HepG2 (cell line): ENCODE measurements around the gene TM4SF5. TPM values are rescaled to one million over a fixed set of nuclear protein-coding genes. Genes with fewer than 3 reads are reported as not detected.

Source experiments
- KLF6 ChIP-seq: IDR thresholded peaks from 2 replicates; pipeline ENCODE4 v1.8.0; 2016; ENCODE audit warnings: missing biosample characterization, missing genetic modification reagents
- ZKSCAN5 ChIP-seq: sonication (generic); formaldehyde crosslinking; IDR thresholded peaks from 2 replicates; pipeline ENCODE4 v1.5.1; 2020; ENCODE audit warnings: mild to moderate bottlenecking, missing genetic modification reagents
- ZNF282 ChIP-seq: fragments of 450-650 bp; IDR thresholded peaks from 2 replicates; pipeline ENCODE4 v1.6.1; 2018; ENCODE audit not compliant: partially characterized antibody
- ZNF607 ChIP-seq: sonication (generic); formaldehyde crosslinking; IDR thresholded peaks from 2 replicates; pipeline ENCODE4 v1.5.1; 2020; ENCODE audit warnings: missing genetic modification reagents, mild to moderate bottlenecking, borderline replicate concordance
- ZSCAN22 ChIP-seq: sonication (generic); formaldehyde crosslinking; IDR thresholded peaks from 2 replicates; pipeline ENCODE4 v1.4.0; 2020; ENCODE audit warnings: mild to moderate bottlenecking, missing genetic modification reagents
- polyA plus RNA-seq, 8 experiments: library from polyadenylated mRNA; depleted of rRNA in 3 of 8; stranded (reverse) in 7 of 8; unstranded in 1 of 8; fragments of >200 nt; fragmentation: Illumina TruSeq in 4 of 8; extraction: Trizol in 4 of 8; gene quantifications; 2 replicates each; pipeline versions ENCODE4 v1.2.1 to v1.2.3, GENCODE V29; 2011 to 2016; ENCODE audit warnings: low read depth in 4 of 8, missing spikeins in 1 of 8, mixed read lengths in 1 of 8; ENCODE audit not compliant: insufficient read depth in 1 of 8
- total RNA-seq, 5 experiments: library from RNA; depleted of rRNA; stranded (reverse); fragments of >200 nt; fragmentation: Illumina TruSeq; extraction: Trizol; gene quantifications; 2 replicates each; pipeline ENCODE4 v1.2.3, GENCODE V29; 2016; ENCODE audit warnings: low read depth in 1 of 5
- TF ChIP-seq, protein P1 (sequence below): sonication (generic); formaldehyde crosslinking; IDR thresholded peaks from 2 replicates; pipeline ENCODE4 v1.5.1; 2020; ENCODE audit warnings: missing genetic modification reagents, mild to moderate bottlenecking, borderline replicate concordance
- TF ChIP-seq, protein P2 (sequence below): IDR thresholded peaks from 2 replicates; pipeline ENCODE4 v1.6.1; 2012; ENCODE audit warnings: low read length, improper control_type of control experiment
- TF ChIP-seq, protein P3 (sequence below): sonication (generic); formaldehyde crosslinking; IDR thresholded peaks from 2 replicates; pipeline ENCODE4 v1.5.1; 2020; ENCODE audit warnings: mild to moderate bottlenecking, missing genetic modification reagents, moderate library complexity
- TF ChIP-seq, protein P4 (sequence below): sonication (generic); formaldehyde crosslinking; IDR thresholded peaks from 2 replicates; pipeline ENCODE4 v1.8.0; 2022; ENCODE audit warnings: mild to moderate bottlenecking, missing genetic modification reagents
- TF ChIP-seq, protein P5 (sequence below): sonication (generic); formaldehyde crosslinking; IDR thresholded peaks from 2 replicates; pipeline ENCODE4 v1.9.0; 2021; ENCODE audit warnings: missing genetic modification reagents, mild to moderate bottlenecking, borderline replicate concordance

TM4SF5 gene
- total and polyA plus RNA-seq, 2 of the 13 experiments (the other 11 are each of a cell fraction or from before 2014, with no cell fraction given): 30.1 to 126 TPM

DNA sequence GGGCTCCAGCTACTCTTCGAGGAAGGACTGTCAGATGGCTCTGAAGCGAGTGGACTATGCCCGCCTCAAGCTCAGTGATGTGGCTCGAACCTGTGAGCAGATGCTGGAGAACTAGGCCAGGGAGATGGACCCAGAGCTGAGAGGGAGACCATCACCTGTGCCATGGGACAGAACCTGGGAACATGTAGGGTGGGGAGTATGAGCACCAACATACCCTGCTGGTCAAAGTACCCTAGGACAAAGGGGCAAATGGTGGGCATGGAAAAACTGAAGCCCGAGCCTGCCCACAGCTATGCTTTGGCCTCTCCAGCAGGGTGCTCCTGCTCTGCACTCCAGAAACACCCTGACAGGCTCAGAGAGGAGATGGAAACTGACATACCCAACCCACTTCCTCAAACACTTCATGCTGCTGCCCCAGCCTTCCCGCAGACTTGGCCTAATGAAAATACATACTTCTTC is 38.6 kb upstream of the TM4SF5 start (continued):
- TF ChIP-seq KLF6 (CRISPR knock-in tag) (no peak), ZSCAN22 (CRISPR knock-in tag) (no peak), ZKSCAN5 (no peak), ZNF607 (CRISPR knock-in tag) (no peak), ZNF282 (no peak)
- TF ChIP-seq, protein P1, sequence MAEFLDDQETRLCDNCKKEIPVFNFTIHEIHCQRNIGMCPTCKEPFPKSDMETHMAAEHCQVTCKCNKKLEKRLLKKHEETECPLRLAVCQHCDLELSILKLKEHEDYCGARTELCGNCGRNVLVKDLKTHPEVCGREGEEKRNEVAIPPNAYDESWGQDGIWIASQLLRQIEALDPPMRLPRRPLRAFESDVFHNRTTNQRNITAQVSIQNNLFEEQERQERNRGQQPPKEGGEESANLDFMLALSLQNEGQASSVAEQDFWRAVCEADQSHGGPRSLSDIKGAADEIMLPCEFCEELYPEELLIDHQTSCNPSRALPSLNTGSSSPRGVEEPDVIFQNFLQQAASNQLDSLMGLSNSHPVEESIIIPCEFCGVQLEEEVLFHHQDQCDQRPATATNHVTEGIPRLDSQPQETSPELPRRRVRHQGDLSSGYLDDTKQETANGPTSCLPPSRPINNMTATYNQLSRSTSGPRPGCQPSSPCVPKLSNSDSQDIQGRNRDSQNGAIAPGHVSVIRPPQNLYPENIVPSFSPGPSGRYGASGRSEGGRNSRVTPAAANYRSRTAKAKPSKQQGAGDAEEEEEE (CRISPR knock-in tag): no peak
- TF ChIP-seq, protein P2, sequence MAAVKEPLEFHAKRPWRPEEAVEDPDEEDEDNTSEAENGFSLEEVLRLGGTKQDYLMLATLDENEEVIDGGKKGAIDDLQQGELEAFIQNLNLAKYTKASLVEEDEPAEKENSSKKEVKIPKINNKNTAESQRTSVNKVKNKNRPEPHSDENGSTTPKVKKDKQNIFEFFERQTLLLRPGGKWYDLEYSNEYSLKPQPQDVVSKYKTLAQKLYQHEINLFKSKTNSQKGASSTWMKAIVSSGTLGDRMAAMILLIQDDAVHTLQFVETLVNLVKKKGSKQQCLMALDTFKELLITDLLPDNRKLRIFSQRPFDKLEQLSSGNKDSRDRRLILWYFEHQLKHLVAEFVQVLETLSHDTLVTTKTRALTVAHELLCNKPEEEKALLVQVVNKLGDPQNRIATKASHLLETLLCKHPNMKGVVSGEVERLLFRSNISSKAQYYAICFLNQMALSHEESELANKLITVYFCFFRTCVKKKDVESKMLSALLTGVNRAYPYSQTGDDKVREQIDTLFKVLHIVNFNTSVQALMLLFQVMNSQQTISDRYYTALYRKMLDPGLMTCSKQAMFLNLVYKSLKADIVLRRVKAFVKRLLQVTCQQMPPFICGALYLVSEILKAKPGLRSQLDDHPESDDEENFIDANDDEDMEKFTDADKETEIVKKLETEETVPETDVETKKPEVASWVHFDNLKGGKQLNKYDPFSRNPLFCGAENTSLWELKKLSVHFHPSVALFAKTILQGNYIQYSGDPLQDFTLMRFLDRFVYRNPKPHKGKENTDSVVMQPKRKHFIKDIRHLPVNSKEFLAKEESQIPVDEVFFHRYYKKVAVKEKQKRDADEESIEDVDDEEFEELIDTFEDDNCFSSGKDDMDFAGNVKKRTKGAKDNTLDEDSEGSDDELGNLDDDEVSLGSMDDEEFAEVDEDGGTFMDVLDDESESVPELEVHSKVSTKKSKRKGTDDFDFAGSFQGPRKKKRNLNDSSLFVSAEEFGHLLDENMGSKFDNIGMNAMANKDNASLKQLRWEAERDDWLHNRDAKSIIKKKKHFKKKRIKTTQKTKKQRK: no peak
- TF ChIP-seq, protein P3, sequence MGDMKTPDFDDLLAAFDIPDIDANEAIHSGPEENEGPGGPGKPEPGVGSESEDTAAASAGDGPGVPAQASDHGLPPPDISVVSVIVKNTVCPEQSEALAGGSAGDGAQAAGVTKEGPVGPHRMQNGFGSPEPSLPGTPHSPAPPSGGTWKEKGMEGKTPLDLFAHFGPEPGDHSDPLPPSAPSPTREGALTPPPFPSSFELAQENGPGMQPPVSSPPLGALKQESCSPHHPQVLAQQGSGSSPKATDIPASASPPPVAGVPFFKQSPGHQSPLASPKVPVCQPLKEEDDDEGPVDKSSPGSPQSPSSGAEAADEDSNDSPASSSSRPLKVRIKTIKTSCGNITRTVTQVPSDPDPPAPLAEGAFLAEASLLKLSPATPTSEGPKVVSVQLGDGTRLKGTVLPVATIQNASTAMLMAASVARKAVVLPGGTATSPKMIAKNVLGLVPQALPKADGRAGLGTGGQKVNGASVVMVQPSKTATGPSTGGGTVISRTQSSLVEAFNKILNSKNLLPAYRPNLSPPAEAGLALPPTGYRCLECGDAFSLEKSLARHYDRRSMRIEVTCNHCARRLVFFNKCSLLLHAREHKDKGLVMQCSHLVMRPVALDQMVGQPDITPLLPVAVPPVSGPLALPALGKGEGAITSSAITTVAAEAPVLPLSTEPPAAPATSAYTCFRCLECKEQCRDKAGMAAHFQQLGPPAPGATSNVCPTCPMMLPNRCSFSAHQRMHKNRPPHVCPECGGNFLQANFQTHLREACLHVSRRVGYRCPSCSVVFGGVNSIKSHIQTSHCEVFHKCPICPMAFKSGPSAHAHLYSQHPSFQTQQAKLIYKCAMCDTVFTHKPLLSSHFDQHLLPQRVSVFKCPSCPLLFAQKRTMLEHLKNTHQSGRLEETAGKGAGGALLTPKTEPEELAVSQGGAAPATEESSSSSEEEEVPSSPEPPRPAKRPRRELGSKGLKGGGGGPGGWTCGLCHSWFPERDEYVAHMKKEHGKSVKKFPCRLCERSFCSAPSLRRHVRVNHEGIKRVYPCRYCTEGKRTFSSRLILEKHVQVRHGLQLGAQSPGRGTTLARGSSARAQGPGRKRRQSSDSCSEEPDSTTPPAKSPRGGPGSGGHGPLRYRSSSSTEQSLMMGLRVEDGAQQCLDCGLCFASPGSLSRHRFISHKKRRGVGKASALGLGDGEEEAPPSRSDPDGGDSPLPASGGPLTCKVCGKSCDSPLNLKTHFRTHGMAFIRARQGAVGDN (CRISPR knock-in tag): peak; percentile 56; the same call in 1 of the 2 replicates
- TF ChIP-seq, protein P4, sequence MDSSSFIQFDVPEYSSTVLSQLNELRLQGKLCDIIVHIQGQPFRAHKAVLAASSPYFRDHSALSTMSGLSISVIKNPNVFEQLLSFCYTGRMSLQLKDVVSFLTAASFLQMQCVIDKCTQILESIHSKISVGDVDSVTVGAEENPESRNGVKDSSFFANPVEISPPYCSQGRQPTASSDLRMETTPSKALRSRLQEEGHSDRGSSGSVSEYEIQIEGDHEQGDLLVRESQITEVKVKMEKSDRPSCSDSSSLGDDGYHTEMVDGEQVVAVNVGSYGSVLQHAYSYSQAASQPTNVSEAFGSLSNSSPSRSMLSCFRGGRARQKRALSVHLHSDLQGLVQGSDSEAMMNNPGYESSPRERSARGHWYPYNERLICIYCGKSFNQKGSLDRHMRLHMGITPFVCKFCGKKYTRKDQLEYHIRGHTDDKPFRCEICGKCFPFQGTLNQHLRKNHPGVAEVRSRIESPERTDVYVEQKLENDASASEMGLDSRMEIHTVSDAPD: no peak
- TF ChIP-seq, protein P5, sequence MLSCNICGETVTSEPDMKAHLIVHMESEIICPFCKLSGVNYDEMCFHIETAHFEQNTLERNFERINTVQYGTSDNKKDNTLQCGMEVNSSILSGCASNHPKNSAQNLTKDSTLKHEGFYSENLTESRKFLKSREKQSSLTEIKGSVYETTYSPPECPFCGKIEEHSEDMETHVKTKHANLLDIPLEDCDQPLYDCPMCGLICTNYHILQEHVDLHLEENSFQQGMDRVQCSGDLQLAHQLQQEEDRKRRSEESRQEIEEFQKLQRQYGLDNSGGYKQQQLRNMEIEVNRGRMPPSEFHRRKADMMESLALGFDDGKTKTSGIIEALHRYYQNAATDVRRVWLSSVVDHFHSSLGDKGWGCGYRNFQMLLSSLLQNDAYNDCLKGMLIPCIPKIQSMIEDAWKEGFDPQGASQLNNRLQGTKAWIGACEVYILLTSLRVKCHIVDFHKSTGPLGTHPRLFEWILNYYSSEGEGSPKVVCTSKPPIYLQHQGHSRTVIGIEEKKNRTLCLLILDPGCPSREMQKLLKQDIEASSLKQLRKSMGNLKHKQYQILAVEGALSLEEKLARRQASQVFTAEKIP: no peak
